GM23338 (cell line): ENCODE results near the gene CEP95. TPM values are rescaled to one million over a fixed set of nuclear protein-coding genes. Genes with fewer than 3 reads are reported as not detected.

ENCODE experiments used
- ATAC-seq: fragments of 200-7000 bp; cut with Tn5 transposase; 3 replicates; pipeline ENCODE4 v1.9.1; 2020
- DNase-seq: peaks from one replicate; pipeline ENCODE4 v3.0.0-alpha.2; 2015; ENCODE audit warnings: low spot score
- H2AFZ ChIP-seq: fragments of 200-600 bp; sonication (generic); 2 replicates; pipeline ENCODE4 v1.8.0; 2016; ENCODE audit warnings: antibody characterized with exemption, mild to moderate bottlenecking, moderate library complexity
- H3F3A ChIP-seq: fragments of 200-600 bp; sonication (generic); replicated peaks from 2 replicates; pipeline ENCODE4 v1.8.0; 2017; ENCODE audit warnings: antibody characterized with exemption, mixed run types, low read depth
- H3K27ac ChIP-seq: fragments of 200-600 bp; sonication (generic); 2 replicates; pipeline ENCODE4 v1.6.1; 2016; ENCODE audit warnings: low read depth
- H3K27me3 ChIP-seq: fragments of 200-600 bp; sonication (generic); 2 replicates; pipeline ENCODE4 v1.8.0; 2016; ENCODE audit warnings: mild to moderate bottlenecking, mixed run types, moderate library complexity; ENCODE audit not compliant: insufficient read depth
- H3K36me3 ChIP-seq: fragments of 200-600 bp; sonication (generic); 2 replicates; pipeline ENCODE4 v1.8.0; 2016; ENCODE audit warnings: mild to moderate bottlenecking; ENCODE audit not compliant: insufficient read depth
- H3K4me1 ChIP-seq: fragments of 200-600 bp; sonication (generic); 2 replicates; pipeline ENCODE4 v1.8.0; 2016; ENCODE audit warnings: mild to moderate bottlenecking, moderate library complexity; ENCODE audit not compliant: insufficient read depth
- H3K4me2 ChIP-seq: fragments of 200-600 bp; sonication (generic); 2 replicates; pipeline ENCODE4 v1.7.1; 2017; ENCODE audit warnings: mixed run types
- H3K4me3 ChIP-seq: fragments of 200-600 bp; sonication (generic); 2 replicates; pipeline ENCODE4 v1.6.1; 2016; ENCODE audit warnings: mixed run types
- H3K79me2 ChIP-seq: fragments of 200-600 bp; sonication (generic); replicated peaks from 2 replicates; pipeline ENCODE4 v1.8.0; 2017; ENCODE audit warnings: mild to moderate bottlenecking; ENCODE audit not compliant: insufficient read depth
- H3K9me2 ChIP-seq: fragments of 200-600 bp; sonication (generic); 2 replicates; pipeline ENCODE4 v1.8.0; 2017; ENCODE audit not compliant: insufficient read depth
- H4K20me1 ChIP-seq: fragments of 200-600 bp; sonication (generic); replicated peaks from 2 replicates; pipeline ENCODE4 v1.8.0; 2017; ENCODE audit warnings: mild to moderate bottlenecking; ENCODE audit not compliant: insufficient read depth
- H3K27ac Mint-ChIP-seq: 2 replicates; pipeline ENCODE4 v1.8.0; 2020; ENCODE audit warnings: inconsistent platforms, mild to moderate bottlenecking, moderate library complexity, mixed read lengths
- H3K27me3 Mint-ChIP-seq: 3 replicates; pipeline ENCODE4 v1.8.0; 2022; ENCODE audit warnings: low read depth, mild to moderate bottlenecking, moderate library complexity, mixed read lengths, inconsistent platforms; ENCODE audit not compliant: insufficient read depth, poor library complexity
- H3K36me3 Mint-ChIP-seq: 3 replicates; pipeline ENCODE4 v1.8.0; 2021; ENCODE audit warnings: low read depth, mild to moderate bottlenecking, inconsistent platforms, moderate library complexity, mixed read lengths
- H3K4me1 Mint-ChIP-seq: 3 replicates; pipeline ENCODE4 v1.8.0; 2020; ENCODE audit warnings: mild to moderate bottlenecking, inconsistent platforms, mixed read lengths
- H3K4me3 Mint-ChIP-seq: 3 replicates; pipeline ENCODE4 v1.8.0; 2021; ENCODE audit warnings: moderate library complexity, mild to moderate bottlenecking, inconsistent platforms, mixed read lengths
- H3K9me3 Mint-ChIP-seq: 3 replicates; pipeline ENCODE4 v1.8.0; 2020; ENCODE audit warnings: moderate library complexity, mild to moderate bottlenecking, inconsistent platforms, mixed read lengths
- CREB1 ChIP-seq: fragments of 250-450 bp; sonication (Bioruptor Pico); IDR thresholded peaks from 2 replicates; pipeline ENCODE4 v1.5.0; 2020; ENCODE audit warnings: low read depth, mild to moderate bottlenecking, moderate library complexity
- EZH2 ChIP-seq: fragments of 200-600 bp; sonication (generic); IDR thresholded peaks from one replicate; pipeline ENCODE4 v1.8.0; 2017; ENCODE audit warnings: antibody characterized with exemption, mild to moderate bottlenecking, low read depth; ENCODE audit not compliant: unreplicated experiment
- EZH2phosphoT487 ChIP-seq: fragments of 200-600 bp; sonication (generic); IDR thresholded peaks from one replicate; pipeline ENCODE4 v1.8.1; 2018; ENCODE audit warnings: antibody characterized with exemption; ENCODE audit not compliant: unreplicated experiment
- JUNB ChIP-seq: IDR thresholded peaks from one replicate; pipeline ENCODE4 v1.6.1; 2016; ENCODE audit warnings: antibody characterized with exemption; ENCODE audit not compliant: unreplicated experiment
- NANOG ChIP-seq: IDR thresholded peaks from 2 replicates; pipeline ENCODE4 v1.6.1; 2016; ENCODE audit warnings: antibody characterized with exemption, borderline replicate concordance
- POLR2AphosphoS5 ChIP-seq: IDR thresholded peaks from 2 replicates; pipeline ENCODE4 v1.6.1; 2016; ENCODE audit warnings: antibody characterized with exemption, low read depth
- STAT1 ChIP-seq: IDR thresholded peaks from one replicate; pipeline ENCODE4 v1.6.1; 2016; ENCODE audit warnings: antibody characterized with exemption; ENCODE audit not compliant: unreplicated experiment
- ZNF114 ChIP-seq: fragments of 250-450 bp; sonication (Bioruptor Pico); IDR thresholded peaks from 2 replicates; pipeline ENCODE4 v1.5.0; 2020; ENCODE audit warnings: mild to moderate bottlenecking, moderate library complexity
- ZNF331 ChIP-seq: fragments of 250-450 bp; sonication (Bioruptor Pico); IDR thresholded peaks from 2 replicates; pipeline ENCODE4 v1.5.0; 2020; ENCODE audit warnings: low read depth, mild to moderate bottlenecking, moderate library complexity
- polyA plus RNA-seq: library from polyadenylated mRNA; unstranded; fragments of >200 nt; fragmentation: Nextera tagmentation; extraction: Ambion mirVana; gene quantifications from 2 replicates; pipeline ENCODE4 v1.2.1, GENCODE V29; 2016
- total RNA-seq: library from RNA; depleted of rRNA; stranded (reverse); fragments of >200 nt; shearing (Covaris generic); gene quantifications from 2 replicates; pipeline ENCODE4 v1.2.3, GENCODE V29; 2014
- TF ChIP-seq, protein P1 (sequence below), 2 experiments: fragments of 200-600 bp in 1 of 2; sonication (generic) in 1 of 2; conservative IDR thresholded peaks; 2 replicates each; pipeline versions ENCODE4 v1.5.1 to v1.6.1; 2016 to 2017; ENCODE audit warnings: antibody characterized with exemption in 2 of 2, low read depth in 2 of 2, mild to moderate bottlenecking in 2 of 2, moderate library complexity in 1 of 2
- TF ChIP-seq, protein P2 (sequence below): fragments of 250-450 bp; sonication (Bioruptor Pico); IDR thresholded peaks from 2 replicates; pipeline ENCODE4 v1.5.0; 2020; ENCODE audit warnings: mild to moderate bottlenecking, moderate library complexity
- TF ChIP-seq, protein P3 (sequence below): IDR thresholded peaks from 2 replicates; pipeline ENCODE4 v1.6.1; 2016; ENCODE audit warnings: antibody characterized with exemption
- TF ChIP-seq, protein P4 (sequence below): IDR thresholded peaks from one replicate; pipeline ENCODE4 v1.6.1; 2018; ENCODE audit warnings: antibody characterized with exemption; ENCODE audit not compliant: unreplicated experiment

Gene CEP95
- total and polyA plus RNA-seq, 2 experiments from 2014 or later, result 41.1 to 45.4 TPM

DNA sequence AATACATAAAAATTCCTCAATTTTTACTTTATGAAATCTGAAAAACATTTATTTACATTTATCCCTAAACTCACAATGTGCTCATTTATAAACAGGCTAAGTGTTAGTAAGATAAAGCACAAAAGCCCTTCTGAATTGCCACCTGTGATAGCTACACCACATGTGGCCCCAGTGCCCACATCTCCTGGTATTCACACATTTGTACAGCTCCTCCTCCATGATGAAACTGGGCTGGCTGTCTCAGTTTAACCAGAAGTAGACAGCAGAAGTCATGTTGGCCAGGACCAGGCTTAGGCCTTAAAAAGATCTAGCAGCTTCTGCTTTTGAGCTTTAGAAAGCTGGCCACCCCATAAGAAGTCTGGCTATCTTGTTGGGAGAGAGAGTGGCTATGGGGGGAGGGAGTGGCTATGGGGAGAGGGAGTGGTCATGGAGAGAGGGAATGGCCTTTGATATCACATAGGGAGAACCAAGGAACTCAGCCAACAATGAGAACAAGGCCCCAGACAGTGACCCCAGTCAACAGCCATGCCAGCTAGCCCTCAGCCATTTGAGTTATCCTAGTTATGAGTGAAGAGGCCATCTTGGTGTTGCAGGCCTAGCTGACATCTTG lies 47.4 kb downstream of the CEP95 start:
- H3K9me2 ChIP-seq, result no peaks in the 10 kb centered on the region
- H2AFZ ChIP-seq, result no peak overlapping the region
- no peaks in the 10 kb centered on the region for H3K27me3 Mint-ChIP-seq
- H3K4me1 ChIP-seq, result peaks cover 13% of the 10 kb centered on the region; the same call in 1 of the 2 replicates
- no peak overlapping the region for H3K4me2 ChIP-seq
- H3F3A ChIP-seq, result no peaks in the 10 kb centered on the region
- H4K20me1 ChIP-seq, result no peaks in the 10 kb centered on the region
- H3K27ac ChIP-seq, result no peak overlapping the region
- no peak overlapping the region for H3K4me3 Mint-ChIP-seq
- H3K9me3 Mint-ChIP-seq, result no peaks in the 10 kb centered on the region
- peaks cover 5% of the 10 kb centered on the region for H3K36me3 ChIP-seq
- no peak overlapping the region for H3K27ac Mint-ChIP-seq
- TF ChIP-seq, protein P1, sequence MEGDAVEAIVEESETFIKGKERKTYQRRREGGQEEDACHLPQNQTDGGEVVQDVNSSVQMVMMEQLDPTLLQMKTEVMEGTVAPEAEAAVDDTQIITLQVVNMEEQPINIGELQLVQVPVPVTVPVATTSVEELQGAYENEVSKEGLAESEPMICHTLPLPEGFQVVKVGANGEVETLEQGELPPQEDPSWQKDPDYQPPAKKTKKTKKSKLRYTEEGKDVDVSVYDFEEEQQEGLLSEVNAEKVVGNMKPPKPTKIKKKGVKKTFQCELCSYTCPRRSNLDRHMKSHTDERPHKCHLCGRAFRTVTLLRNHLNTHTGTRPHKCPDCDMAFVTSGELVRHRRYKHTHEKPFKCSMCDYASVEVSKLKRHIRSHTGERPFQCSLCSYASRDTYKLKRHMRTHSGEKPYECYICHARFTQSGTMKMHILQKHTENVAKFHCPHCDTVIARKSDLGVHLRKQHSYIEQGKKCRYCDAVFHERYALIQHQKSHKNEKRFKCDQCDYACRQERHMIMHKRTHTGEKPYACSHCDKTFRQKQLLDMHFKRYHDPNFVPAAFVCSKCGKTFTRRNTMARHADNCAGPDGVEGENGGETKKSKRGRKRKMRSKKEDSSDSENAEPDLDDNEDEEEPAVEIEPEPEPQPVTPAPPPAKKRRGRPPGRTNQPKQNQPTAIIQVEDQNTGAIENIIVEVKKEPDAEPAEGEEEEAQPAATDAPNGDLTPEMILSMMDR (conservative IDR thresholded peaks at IDR 0.05; ENCODE audit: low read depth in 2 of 2), result no peak
- TF ChIP-seq, protein P2, sequence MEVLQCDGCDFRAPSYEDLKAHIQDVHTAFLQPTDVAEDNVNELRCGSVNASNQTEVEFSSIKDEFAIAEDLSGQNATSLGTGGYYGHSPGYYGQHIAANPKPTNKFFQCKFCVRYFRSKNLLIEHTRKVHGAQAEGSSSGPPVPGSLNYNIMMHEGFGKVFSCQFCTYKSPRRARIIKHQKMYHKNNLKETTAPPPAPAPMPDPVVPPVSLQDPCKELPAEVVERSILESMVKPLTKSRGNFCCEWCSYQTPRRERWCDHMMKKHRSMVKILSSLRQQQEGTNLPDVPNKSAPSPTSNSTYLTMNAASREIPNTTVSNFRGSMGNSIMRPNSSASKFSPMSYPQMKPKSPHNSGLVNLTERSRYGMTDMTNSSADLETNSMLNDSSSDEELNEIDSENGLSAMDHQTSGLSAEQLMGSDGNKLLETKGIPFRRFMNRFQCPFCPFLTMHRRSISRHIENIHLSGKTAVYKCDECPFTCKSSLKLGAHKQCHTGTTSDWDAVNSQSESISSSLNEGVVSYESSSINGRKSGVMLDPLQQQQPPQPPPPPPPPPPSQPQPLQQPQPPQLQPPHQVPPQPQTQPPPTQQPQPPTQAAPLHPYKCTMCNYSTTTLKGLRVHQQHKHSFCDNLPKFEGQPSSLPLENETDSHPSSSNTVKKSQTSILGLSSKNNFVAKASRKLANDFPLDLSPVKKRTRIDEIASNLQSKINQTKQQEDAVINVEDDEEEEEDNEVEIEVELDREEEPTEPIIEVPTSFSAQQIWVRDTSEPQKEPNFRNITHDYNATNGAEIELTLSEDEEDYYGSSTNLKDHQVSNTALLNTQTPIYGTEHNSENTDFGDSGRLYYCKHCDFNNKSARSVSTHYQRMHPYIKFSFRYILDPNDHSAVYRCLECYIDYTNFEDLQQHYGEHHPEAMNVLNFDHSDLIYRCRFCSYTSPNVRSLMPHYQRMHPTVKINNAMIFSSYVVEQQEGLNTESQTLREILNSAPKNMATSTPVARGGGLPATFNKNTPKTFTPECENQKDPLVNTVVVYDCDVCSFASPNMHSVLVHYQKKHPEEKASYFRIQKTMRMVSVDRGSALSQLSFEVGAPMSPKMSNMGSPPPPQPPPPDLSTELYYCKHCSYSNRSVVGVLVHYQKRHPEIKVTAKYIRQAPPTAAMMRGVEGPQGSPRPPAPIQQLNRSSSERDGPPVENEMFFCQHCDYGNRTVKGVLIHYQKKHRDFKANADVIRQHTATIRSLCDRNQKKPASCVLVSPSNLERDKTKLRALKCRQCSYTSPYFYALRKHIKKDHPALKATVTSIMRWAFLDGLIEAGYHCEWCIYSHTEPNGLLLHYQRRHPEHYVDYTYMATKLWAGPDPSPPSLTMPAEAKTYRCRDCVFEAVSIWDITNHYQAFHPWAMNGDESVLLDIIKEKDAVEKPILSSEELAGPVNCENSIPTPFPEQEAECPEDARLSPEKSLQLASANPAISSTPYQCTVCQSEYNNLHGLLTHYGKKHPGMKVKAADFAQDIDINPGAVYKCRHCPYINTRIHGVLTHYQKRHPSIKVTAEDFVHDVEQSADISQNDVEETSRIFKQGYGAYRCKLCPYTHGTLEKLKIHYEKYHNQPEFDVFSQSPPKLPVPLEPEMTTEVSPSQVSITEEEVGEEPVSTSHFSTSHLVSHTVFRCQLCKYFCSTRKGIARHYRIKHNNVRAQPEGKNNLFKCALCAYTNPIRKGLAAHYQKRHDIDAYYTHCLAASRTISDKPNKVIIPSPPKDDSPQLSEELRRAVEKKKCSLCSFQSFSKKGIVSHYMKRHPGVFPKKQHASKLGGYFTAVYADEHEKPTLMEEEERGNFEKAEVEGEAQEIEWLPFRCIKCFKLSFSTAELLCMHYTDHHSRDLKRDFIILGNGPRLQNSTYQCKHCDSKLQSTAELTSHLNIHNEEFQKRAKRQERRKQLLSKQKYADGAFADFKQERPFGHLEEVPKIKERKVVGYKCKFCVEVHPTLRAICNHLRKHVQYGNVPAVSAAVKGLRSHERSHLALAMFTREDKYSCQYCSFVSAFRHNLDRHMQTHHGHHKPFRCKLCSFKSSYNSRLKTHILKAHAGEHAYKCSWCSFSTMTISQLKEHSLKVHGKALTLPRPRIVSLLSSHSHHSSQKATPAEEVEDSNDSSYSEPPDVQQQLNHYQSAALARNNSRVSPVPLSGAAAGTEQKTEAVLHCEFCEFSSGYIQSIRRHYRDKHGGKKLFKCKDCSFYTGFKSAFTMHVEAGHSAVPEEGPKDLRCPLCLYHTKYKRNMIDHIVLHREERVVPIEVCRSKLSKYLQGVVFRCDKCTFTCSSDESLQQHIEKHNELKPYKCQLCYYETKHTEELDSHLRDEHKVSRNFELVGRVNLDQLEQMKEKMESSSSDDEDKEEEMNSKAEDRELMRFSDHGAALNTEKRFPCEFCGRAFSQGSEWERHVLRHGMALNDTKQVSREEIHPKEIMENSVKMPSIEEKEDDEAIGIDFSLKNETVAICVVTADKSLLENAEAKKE (CRISPR knock-in tag), result no peak
- TF ChIP-seq STAT1 (no peak), CREB1 (CRISPR knock-in tag) (no peak), POLR2AphosphoS5 (no peak), ZNF331 (CRISPR knock-in tag) (no peak), NANOG (no peak), JUNB (no peak), EZH2phosphoT487 (no peak), EZH2 (no peak), ZNF114 (CRISPR knock-in tag) (no peak)
- TF ChIP-seq, protein P3, sequence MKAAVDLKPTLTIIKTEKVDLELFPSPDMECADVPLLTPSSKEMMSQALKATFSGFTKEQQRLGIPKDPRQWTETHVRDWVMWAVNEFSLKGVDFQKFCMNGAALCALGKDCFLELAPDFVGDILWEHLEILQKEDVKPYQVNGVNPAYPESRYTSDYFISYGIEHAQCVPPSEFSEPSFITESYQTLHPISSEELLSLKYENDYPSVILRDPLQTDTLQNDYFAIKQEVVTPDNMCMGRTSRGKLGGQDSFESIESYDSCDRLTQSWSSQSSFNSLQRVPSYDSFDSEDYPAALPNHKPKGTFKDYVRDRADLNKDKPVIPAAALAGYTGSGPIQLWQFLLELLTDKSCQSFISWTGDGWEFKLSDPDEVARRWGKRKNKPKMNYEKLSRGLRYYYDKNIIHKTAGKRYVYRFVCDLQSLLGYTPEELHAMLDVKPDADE, result no peak
- TF ChIP-seq, protein P4, sequence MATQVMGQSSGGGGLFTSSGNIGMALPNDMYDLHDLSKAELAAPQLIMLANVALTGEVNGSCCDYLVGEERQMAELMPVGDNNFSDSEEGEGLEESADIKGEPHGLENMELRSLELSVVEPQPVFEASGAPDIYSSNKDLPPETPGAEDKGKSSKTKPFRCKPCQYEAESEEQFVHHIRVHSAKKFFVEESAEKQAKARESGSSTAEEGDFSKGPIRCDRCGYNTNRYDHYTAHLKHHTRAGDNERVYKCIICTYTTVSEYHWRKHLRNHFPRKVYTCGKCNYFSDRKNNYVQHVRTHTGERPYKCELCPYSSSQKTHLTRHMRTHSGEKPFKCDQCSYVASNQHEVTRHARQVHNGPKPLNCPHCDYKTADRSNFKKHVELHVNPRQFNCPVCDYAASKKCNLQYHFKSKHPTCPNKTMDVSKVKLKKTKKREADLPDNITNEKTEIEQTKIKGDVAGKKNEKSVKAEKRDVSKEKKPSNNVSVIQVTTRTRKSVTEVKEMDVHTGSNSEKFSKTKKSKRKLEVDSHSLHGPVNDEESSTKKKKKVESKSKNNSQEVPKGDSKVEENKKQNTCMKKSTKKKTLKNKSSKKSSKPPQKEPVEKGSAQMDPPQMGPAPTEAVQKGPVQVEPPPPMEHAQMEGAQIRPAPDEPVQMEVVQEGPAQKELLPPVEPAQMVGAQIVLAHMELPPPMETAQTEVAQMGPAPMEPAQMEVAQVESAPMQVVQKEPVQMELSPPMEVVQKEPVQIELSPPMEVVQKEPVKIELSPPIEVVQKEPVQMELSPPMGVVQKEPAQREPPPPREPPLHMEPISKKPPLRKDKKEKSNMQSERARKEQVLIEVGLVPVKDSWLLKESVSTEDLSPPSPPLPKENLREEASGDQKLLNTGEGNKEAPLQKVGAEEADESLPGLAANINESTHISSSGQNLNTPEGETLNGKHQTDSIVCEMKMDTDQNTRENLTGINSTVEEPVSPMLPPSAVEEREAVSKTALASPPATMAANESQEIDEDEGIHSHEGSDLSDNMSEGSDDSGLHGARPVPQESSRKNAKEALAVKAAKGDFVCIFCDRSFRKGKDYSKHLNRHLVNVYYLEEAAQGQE, result no peak
- ATAC-seq, result peak; percentile 40; the same call in 1 of the 3 replicates
- DNase-seq, result no peak
- peaks cover 14% of the 10 kb centered on the region; the same call in 2 of the 3 replicates for H3K36me3 Mint-ChIP-seq
- H3K4me1 Mint-ChIP-seq, result peaks cover 9% of the 10 kb centered on the region
- no peaks in the 10 kb centered on the region for H3K79me2 ChIP-seq
- H3K4me3 ChIP-seq, result no peak overlapping the region
- no peaks in the 10 kb centered on the region for H3K27me3 ChIP-seq
